K562 (cell line): Measurements from ENCODE around the gene ACADM. TPM values are rescaled to one million over a fixed set of nuclear protein-coding genes. Genes with fewer than 3 reads are reported as not detected.

Experiments used
- CBX5 ChIP-seq: IDR thresholded peaks from 2 replicates; pipeline ENCODE4 v1.6.1; 2014; ENCODE audit warnings: low read depth, borderline replicate concordance
- CCNT2 ChIP-seq: IDR thresholded peaks from 2 replicates; pipeline ENCODE4 v1.6.1; 2011; ENCODE audit warnings: borderline replicate concordance, low read depth, mild to moderate bottlenecking, moderate library complexity, mixed read lengths, low read length; ENCODE audit not compliant: insufficient read length; ENCODE audit errors: extremely low read depth
- FOXM1 ChIP-seq, 2 experiments: fragments of 450-650 bp in 1 of 2; sonication (generic) in 1 of 2; formaldehyde crosslinking in 1 of 2; IDR thresholded peaks; 2 replicates each; pipeline versions ENCODE4 v1.6.1 to v1.9.0; 2017 to 2022; ENCODE audit warnings: low read depth in 2 of 2, mild to moderate bottlenecking in 2 of 2, missing genetic modification reagents in 1 of 2, moderate library complexity in 1 of 2
- HMGN3 ChIP-seq: IDR thresholded peaks from 2 replicates; pipeline ENCODE4 v1.6.1; 2011; ENCODE audit warnings: borderline replicate concordance, low read depth, mild to moderate bottlenecking, mixed read lengths, low read length; ENCODE audit not compliant: insufficient read length; ENCODE audit errors: extremely low read depth
- HNRNPLL ChIP-seq: fragments of 200-400 bp; formaldehyde crosslinking; IDR thresholded peaks from 2 replicates; pipeline ENCODE4 v1.6.1; 2017; ENCODE audit warnings: low read length, low read depth, mild to moderate bottlenecking; ENCODE audit not compliant: poor library complexity, severe bottlenecking
- KDM5B ChIP-seq: fragments of 200-600 bp; sonication (generic); IDR thresholded peaks from 2 replicates; pipeline ENCODE4 v1.6.1; 2012; ENCODE audit warnings: low read depth, mild to moderate bottlenecking, moderate library complexity, low read length, control low read depth, inconsistent platforms; ENCODE audit not compliant: insufficient replicate concordance
- MCM7 ChIP-seq, 2 experiments: fragments of 450-650 bp; IDR thresholded peaks; 2 replicates each; pipeline ENCODE4 v1.6.1; 2016 to 2018
- MEF2D ChIP-seq: conservative IDR thresholded peaks from 2 replicates; pipeline ENCODE4 v1.6.1; 2016; ENCODE audit warnings: low read depth, missing genetic modification characterization, missing compliant biosample characterization
- ZNF184 ChIP-seq: sonication (generic); formaldehyde crosslinking; IDR thresholded peaks from 2 replicates; pipeline ENCODE4 v1.5.0; 2020; ENCODE audit warnings: missing genetic modification reagents
- polyA plus RNA-seq, 8 experiments: library from polyadenylated mRNA; depleted of rRNA in 4 of 8; stranded (reverse) in 5 of 8; unstranded in 3 of 8; fragments of >200 nt; fragmentation: Nextera tagmentation in 2 of 8; fragmentation: Illumina TruSeq in 1 of 8; extraction: Ambion mirVana in 2 of 8; extraction: Trizol in 1 of 8; gene quantifications; 2 replicates each; pipeline versions ENCODE4 v1.2.1 to v1.2.3, GENCODE V29; 2011 to 2014; ENCODE audit warnings: inconsistent platforms in 1 of 8, missing spikeins in 1 of 8
- total RNA-seq, 7 experiments: library from RNA; depleted of rRNA in 6 of 7; stranded (reverse); fragments of >200 nt in 6 of 7; fragmentation: Illumina TruSeq in 2 of 7; extraction: Trizol in 2 of 7; gene quantifications; 2 replicates each; pipeline versions ENCODE4 v1.2.1 to v1.2.3, GENCODE V29; 2011 to 2021; ENCODE audit warnings: low replicate concordance in 1 of 7
- TF ChIP-seq, protein P1 (sequence below): fragments of 200-800 bp; sonication (Bioruptor generic); IDR thresholded peaks from 2 replicates; pipeline ENCODE4 v1.6.1; 2017; ENCODE audit warnings: missing genetic modification characterization, missing compliant biosample characterization
- TF ChIP-seq, protein P2 (sequence below): sonication (generic); formaldehyde crosslinking; IDR thresholded peaks from 2 replicates; pipeline ENCODE4 v1.8.0; 2022; ENCODE audit warnings: mild to moderate bottlenecking, missing genetic modification reagents
- TF ChIP-seq, protein P3 (sequence below): fragments of 250-450 bp; sonication (Bioruptor Pico); IDR thresholded peaks from 2 replicates; pipeline ENCODE4 v1.5.1; 2021; ENCODE audit warnings: mild to moderate bottlenecking
- TF ChIP-seq, protein P4 (sequence below): fragments of 250-450 bp; sonication (Bioruptor Pico); IDR thresholded peaks from 2 replicates; pipeline ENCODE4 v1.9.0; 2021; ENCODE audit warnings: mild to moderate bottlenecking, inconsistent platforms
- TF ChIP-seq, protein P5 (sequence below), 2 experiments: fragments of 450-650 bp; conservative IDR thresholded peaks; 2 replicates each; pipeline ENCODE4 v1.6.1; 2017; ENCODE audit warnings: mild to moderate bottlenecking in 2 of 2, moderate library complexity in 2 of 2
- TF ChIP-seq, protein P6 (sequence below): fragments of 250-450 bp; sonication (Bioruptor Pico); IDR thresholded peaks from 2 replicates; pipeline ENCODE4 v1.4.0; 2020; ENCODE audit warnings: mild to moderate bottlenecking

The ACADM gene
- total and polyA plus RNA-seq, 9 of the 15 experiments (the other 6 are each of a cell fraction or from before 2014, with no cell fraction given), result 82.5 to 156 (median 123) TPM

DNA sequence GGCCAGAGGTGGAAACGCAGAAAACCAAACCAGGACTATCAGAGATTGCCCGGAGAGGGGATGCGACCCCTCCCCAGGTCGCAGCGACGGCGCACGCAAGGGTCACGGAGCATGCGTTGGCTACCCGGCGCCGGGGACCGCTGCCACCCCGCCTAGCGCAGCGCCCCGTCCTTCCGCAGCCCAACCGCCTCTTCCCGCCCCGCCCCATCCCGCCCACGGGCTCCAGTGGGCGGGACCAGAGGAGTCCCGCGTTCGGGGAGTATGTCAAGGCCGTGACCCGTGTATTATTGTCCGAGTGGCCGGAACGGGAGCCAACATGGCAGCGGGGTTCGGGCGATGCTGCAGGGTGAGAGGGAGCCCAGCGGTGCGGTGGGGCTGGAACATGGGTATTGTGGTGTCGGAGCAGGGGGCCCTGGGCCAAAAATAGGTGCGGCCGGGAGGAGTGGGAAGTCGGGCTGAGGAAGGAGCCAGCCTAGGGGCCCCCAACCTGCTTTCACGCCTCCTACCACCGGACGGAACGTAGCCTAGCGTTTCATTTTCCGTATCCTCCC, at the start of gene ACADM (continued):
- TF ChIP-seq, protein P1, sequence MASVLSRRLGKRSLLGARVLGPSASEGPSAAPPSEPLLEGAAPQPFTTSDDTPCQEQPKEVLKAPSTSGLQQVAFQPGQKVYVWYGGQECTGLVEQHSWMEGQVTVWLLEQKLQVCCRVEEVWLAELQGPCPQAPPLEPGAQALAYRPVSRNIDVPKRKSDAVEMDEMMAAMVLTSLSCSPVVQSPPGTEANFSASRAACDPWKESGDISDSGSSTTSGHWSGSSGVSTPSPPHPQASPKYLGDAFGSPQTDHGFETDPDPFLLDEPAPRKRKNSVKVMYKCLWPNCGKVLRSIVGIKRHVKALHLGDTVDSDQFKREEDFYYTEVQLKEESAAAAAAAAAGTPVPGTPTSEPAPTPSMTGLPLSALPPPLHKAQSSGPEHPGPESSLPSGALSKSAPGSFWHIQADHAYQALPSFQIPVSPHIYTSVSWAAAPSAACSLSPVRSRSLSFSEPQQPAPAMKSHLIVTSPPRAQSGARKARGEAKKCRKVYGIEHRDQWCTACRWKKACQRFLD (CRISPR knock-in tag), result peak; percentile 67
- TF ChIP-seq CCNT2 (peak; percentile 95), HMGN3 (peak; percentile 98), KDM5B (peak; percentile 98), FOXM1 (IDR thresholded peaks at IDR 0.05; ENCODE audit: low read depth) (no peak), FOXM1 (CRISPR knock-in tag; IDR thresholded peaks at IDR 0.05; ENCODE audit: low read depth) (peak; percentile 24; the same call in 1 of the 2 replicates), CBX5 (no peak), ZNF184 (CRISPR knock-in tag) (no peak), MEF2D (tag) (0 out of 2 replicates have a peak, but pooled peaks have one; percentile 49), MCM7 (IDR thresholded peaks at IDR 0.05) (no peak), HNRNPLL (peak; percentile 98)
- TF ChIP-seq, protein P2, sequence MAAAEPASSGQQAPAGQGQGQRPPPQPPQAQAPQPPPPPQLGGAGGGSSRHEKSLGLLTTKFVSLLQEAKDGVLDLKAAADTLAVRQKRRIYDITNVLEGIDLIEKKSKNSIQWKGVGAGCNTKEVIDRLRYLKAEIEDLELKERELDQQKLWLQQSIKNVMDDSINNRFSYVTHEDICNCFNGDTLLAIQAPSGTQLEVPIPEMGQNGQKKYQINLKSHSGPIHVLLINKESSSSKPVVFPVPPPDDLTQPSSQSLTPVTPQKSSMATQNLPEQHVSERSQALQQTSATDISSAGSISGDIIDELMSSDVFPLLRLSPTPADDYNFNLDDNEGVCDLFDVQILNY (CRISPR knock-in tag), result 0 out of 2 replicates have a peak, but pooled peaks have one; percentile 39
- TF ChIP-seq, protein P3, sequence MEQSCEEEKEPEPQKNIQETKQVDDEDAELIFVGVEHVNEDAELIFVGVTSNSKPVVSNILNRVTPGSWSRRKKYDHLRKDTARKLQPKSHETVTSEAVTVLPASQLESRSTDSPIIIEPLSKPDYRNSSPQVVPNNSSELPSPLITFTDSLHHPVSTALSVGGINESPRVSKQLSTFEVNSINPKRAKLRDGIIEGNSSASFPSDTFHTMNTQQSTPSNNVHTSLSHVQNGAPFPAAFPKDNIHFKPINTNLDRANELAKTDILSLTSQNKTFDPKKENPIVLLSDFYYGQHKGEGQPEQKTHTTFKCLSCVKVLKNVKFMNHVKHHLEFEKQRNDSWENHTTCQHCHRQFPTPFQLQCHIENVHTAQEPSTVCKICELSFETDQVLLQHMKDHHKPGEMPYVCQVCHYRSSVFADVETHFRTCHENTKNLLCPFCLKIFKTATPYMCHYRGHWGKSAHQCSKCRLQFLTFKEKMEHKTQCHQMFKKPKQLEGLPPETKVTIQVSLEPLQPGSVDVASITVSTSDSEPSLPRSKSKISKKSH, result no peak
- TF ChIP-seq, protein P4, sequence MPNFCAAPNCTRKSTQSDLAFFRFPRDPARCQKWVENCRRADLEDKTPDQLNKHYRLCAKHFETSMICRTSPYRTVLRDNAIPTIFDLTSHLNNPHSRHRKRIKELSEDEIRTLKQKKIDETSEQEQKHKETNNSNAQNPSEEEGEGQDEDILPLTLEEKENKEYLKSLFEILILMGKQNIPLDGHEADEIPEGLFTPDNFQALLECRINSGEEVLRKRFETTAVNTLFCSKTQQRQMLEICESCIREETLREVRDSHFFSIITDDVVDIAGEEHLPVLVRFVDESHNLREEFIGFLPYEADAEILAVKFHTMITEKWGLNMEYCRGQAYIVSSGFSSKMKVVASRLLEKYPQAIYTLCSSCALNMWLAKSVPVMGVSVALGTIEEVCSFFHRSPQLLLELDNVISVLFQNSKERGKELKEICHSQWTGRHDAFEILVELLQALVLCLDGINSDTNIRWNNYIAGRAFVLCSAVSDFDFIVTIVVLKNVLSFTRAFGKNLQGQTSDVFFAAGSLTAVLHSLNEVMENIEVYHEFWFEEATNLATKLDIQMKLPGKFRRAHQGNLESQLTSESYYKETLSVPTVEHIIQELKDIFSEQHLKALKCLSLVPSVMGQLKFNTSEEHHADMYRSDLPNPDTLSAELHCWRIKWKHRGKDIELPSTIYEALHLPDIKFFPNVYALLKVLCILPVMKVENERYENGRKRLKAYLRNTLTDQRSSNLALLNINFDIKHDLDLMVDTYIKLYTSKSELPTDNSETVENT (CRISPR knock-in tag), result peak; percentile 85; the same call in 1 of the 2 replicates
- TF ChIP-seq, protein P5, sequence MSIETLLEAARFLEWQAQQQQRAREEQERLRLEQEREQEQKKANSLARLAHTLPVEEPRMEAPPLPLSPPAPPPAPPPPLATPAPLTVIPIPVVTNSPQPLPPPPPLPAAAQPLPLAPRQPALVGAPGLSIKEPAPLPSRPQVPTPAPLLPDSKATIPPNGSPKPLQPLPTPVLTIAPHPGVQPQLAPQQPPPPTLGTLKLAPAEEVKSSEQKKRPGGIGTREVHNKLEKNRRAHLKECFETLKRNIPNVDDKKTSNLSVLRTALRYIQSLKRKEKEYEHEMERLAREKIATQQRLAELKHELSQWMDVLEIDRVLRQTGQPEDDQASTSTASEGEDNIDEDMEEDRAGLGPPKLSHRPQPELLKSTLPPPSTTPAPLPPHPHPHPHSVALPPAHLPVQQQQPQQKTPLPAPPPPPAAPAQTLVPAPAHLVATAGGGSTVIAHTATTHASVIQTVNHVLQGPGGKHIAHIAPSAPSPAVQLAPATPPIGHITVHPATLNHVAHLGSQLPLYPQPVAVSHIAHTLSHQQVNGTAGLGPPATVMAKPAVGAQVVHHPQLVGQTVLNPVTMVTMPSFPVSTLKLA (conservative IDR thresholded peaks at IDR 0.05), result peak; percentile 71 to 84
- TF ChIP-seq, protein P6, sequence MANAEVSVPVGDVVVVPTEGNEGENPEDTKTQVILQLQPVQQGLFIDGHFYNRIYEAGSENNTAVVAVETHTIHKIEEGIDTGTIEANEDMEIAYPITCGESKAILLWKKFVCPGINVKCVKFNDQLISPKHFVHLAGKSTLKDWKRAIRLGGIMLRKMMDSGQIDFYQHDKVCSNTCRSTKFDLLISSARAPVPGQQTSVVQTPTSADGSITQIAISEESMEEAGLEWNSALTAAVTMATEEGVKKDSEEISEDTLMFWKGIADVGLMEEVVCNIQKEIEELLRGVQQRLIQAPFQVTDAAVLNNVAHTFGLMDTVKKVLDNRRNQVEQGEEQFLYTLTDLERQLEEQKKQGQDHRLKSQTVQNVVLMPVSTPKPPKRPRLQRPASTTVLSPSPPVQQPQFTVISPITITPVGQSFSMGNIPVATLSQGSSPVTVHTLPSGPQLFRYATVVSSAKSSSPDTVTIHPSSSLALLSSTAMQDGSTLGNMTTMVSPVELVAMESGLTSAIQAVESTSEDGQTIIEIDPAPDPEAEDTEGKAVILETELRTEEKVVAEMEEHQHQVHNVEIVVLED (CRISPR knock-in tag), result peak; percentile 82
